Psoas muscle (tissue), 8 donors: ENCODE data around the gene G6PC3. TPM values are rescaled to one million over a fixed set of nuclear protein-coding genes. Genes with fewer than 3 reads are reported as not detected.

Source experiments
- ATAC-seq, 4 donors: fragments of 200-7000 bp; cut with Tn5 transposase; one replicate each; pipeline ENCODE4 v1.9.1; 2020; ENCODE audit warnings: moderate library complexity in 3 of 4, mild to moderate bottlenecking in 2 of 4
- DNase-seq, 2 donors: peaks; one replicate each; pipeline ENCODE4 v3.0.0-alpha.2; 2020
- H3K27ac ChIP-seq: fragments of 200-600 bp; one replicate; pipeline ENCODE4 v1.8.0; 2022
- H3K27me3 ChIP-seq, 3 donors: fragments of 200-600 bp in 1 of 3; one replicate each; pipeline versions ENCODE4 v1.6.1 to v1.8.0; 2013 to 2022; ENCODE audit warnings: low read length in 2 of 3, mild to moderate bottlenecking in 2 of 3, moderate library complexity in 1 of 3; ENCODE audit not compliant: insufficient read depth in 3 of 3
- H3K36me3 ChIP-seq, 2 donors: fragments of 200-600 bp in 1 of 2; one replicate each; pipeline versions ENCODE4 v1.6.1 to v1.8.0; 2013 to 2022; ENCODE audit warnings: low read depth in 1 of 2, mild to moderate bottlenecking in 1 of 2, moderate library complexity in 1 of 2; ENCODE audit not compliant: insufficient read depth in 1 of 2
- H3K4me1 ChIP-seq: fragments of 200-600 bp; one replicate; pipeline ENCODE4 v1.8.0; 2022
- H3K4me3 ChIP-seq: fragments of 200-600 bp; one replicate; pipeline ENCODE4 v1.8.0; 2022; ENCODE audit warnings: mild to moderate bottlenecking
- H3K9me3 ChIP-seq: fragments of 200-600 bp; one replicate; pipeline ENCODE4 v1.8.0; 2022
- WGBS, 3 donors: extraction: QIAGEN DNeasy Blood & Tissue Kit; methylation state at CpG; one replicate each; pipeline versions ENCODE4 v1.1.6 to v1.1.7; 2013; 5-methylcytosine and 5-hydroxymethylcytosine counted together
- intact Hi-C, 2 donors: fragments of 100-400 bp; cut with DNase I; formaldehyde crosslinking; loops; one replicate each; pipeline versions ENCODE4 v1.11.0 to v1.14.2; 2022
- polyA plus RNA-seq, 3 donors: library from polyadenylated mRNA; stranded (reverse); fragments of 200-250 nt; gene quantifications; one replicate each; pipeline ENCODE4 v1.2.3, GENCODE V29; 2013
- total RNA-seq, 4 donors: library from RNA; stranded (reverse); fragmentation: NEBNext Ultra II Directional in 2 of 4; extraction: Animal tissue kit (Norgen Biotek cat#: 25700) in 2 of 4; gene quantifications; one replicate each; pipeline versions ENCODE4 v1.2.1 to v1.2.4, GENCODE V29; 2021 to 2023
- TF ChIP-seq, protein P1 (sequence below): fragments of 200-600 bp; IDR thresholded peaks from one replicate; pipeline ENCODE4 v1.8.0; 2022; ENCODE audit warnings: antibody characterized with exemption
- donor health status: healthy with polysubstance abuse.
- donor health status: DM: no; HTN: no; CAD: no; lungs with moderate emphysema.
- donor health status: Bipolar disorder and iron deficiency.
- donor health status: healthy.
- donor health status: DM: yes; HTN: yes; CAD: no.
- donor health status: DM: no; HTN: no; CAD: no.
- donor health status: DM: no; HTN: no; CAD: no.
- donor health status: DM: yes; HTN: yes; CAD: no.

Gene G6PC3
- total and polyA plus RNA-seq, 7 donors: 27.7 to 72.9 (median 43.3) TPM

DNA sequence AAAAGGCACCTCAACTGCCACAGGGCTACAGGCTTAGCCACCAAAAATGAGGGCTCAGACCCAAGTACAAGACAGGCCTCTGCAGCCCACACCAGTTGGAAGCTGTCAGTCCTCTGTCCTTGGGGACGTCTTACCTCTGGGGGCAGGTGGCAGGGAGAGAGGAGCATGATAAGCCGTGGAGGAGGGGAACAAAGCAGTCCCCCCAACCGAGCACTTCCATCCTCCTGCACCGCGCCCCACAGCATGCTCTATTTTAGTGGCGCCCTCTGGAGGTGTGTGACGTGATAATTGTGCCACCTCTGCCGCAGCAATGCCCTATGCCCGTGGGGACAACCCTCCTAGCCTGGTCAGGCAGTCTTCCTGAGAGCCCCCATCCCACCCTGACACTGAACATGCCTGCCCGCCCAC, 13.6 kb downstream of the G6PC3 start:
- intact Hi-C loops: no loop called here
- DNase-seq (no peak), ATAC-seq (peak in 1 of 4 donors; percentile 23)
- Histone ChIP-seq H3K27me3 (no peaks in the 10 kb centered on the region), H3K27ac (no peak overlapping the region), H3K36me3 (peaks cover 5 to 98% of the 10 kb centered on the region in 2 donors), H3K9me3 (no peaks in the 10 kb centered on the region), H3K4me1 (peaks cover 6% of the 10 kb centered on the region), H3K4me3 (no peak overlapping the region)
- TF ChIP-seq, protein P1, sequence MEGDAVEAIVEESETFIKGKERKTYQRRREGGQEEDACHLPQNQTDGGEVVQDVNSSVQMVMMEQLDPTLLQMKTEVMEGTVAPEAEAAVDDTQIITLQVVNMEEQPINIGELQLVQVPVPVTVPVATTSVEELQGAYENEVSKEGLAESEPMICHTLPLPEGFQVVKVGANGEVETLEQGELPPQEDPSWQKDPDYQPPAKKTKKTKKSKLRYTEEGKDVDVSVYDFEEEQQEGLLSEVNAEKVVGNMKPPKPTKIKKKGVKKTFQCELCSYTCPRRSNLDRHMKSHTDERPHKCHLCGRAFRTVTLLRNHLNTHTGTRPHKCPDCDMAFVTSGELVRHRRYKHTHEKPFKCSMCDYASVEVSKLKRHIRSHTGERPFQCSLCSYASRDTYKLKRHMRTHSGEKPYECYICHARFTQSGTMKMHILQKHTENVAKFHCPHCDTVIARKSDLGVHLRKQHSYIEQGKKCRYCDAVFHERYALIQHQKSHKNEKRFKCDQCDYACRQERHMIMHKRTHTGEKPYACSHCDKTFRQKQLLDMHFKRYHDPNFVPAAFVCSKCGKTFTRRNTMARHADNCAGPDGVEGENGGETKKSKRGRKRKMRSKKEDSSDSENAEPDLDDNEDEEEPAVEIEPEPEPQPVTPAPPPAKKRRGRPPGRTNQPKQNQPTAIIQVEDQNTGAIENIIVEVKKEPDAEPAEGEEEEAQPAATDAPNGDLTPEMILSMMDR: no peak
- WGBS, 3 donors: 61 to 68% (median 65%) methylated on average over 10 of the region's 10 CpGs

DNA sequence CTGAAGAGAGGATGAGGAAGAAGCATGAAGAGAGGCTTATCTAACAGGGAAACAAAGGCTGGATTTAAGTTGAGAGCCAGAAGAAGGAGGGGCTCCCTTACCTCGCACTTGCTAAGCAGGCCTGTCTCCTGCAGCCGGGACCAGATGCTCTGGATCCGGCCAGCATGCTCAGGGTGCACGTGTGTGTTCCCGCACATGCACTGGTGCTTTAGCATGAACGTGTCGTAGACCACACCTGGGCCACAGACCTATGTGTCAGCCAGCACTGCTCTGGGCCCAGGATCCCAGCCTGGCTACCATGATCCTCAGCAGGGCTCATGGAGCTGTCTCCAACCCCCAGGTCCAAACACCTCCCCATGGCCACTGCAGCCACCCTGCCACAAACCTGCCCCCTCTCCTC, 14.4 kb downstream of the G6PC3 start:
- DNase-seq (no peak), ATAC-seq (no peak)
- Histone ChIP-seq H3K36me3 (peaks cover 5 to 98% of the 10 kb centered on the region in 2 donors), H3K27me3 (no peaks in the 10 kb centered on the region), H3K9me3 (no peaks in the 10 kb centered on the region), H3K4me1 (peaks cover 6% of the 10 kb centered on the region), H3K27ac (no peak overlapping the region), H3K4me3 (no peak overlapping the region)
- TF ChIP-seq, protein P1: no peak
- intact Hi-C loops: no loop called here
- WGBS, 3 donors: 82 to 93% (median 86%) methylated on average over 7 of the region's 7 CpGs

DNA sequence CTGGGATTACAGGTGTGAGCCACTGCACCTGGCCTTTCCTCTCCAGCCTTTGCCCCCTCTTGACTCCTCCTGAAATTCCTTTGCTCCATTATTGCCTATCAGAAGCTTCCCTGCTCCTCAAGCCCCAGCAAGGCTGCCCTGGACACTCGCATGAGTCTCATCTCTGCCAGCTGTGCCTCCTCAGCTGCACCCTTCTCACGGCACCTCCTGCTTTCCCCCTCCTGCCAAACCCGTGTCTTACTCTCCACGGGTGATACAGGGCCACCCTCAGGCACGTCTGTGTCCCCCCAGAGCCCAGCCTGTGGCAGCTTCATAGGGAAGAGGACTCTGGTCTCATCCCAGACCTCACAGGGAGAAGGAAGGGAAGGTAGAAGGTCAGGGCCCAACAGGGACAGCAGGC, 15.4 kb downstream of the G6PC3 start:
- Histone ChIP-seq H3K27ac (peak overlapping the region; percentile 63), H3K27me3 (no peaks in the 10 kb centered on the region), H3K9me3 (no peaks in the 10 kb centered on the region), H3K36me3 (peaks cover 5 to 98% of the 10 kb centered on the region in 2 donors), H3K4me1 (peaks cover 6% of the 10 kb centered on the region), H3K4me3 (no peak overlapping the region)
- TF ChIP-seq, protein P1: no peak
- ATAC-seq (no peak), DNase-seq (no peak)
- 62 to 74% (median 66%) methylated on average over 5 of the region's 5 CpGs for WGBS, 3 donors
- intact Hi-C loops: no loop called here

DNA sequence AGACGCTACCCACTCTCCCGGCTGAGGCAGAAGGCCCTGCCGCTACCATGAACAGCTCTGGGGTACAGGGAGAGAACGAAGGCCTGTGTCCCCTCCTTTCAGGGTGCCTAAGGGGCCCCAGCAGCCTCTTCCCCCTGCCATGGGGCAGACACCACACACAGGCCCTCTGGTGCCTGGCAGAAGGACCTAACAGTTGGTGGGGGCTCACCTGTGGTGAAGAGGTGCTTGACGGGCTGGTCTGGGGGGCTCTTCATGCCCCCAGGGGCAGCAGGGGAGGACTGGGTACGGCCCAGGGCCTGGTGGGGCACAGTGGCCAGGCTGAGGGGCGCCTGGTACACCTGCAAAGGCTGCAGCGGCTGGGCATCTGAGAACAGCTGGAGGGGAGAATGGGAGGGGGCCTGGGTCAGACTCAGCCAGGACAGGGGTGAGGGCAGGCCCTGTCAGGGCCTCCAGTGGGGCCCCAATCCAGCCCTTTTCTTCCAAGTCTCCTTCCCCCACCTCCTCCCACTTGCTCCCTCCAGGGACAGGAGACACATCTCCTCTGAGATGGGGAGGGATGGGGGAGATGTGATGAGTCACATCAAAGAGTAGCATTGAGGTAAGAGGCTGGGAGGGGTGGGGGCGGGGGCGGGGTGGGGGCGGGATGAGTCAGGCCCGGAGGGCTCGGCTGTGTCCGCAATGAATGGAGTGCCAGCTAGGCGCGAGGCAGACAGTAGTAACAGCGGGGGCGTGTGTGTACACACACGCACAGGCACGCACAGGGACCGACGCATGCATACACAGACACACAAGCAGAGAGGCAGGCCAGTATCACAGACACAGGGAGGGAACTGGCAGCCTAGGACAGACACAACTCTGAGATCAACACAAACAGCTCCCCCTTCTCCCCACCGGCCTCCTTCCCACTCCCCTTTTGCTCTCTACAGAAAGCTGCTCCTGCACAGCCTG, 16.1 kb downstream of the G6PC3 start:
- no peaks in the 10 kb centered on the region for H3K27me3 ChIP-seq
- H3K4me3 ChIP-seq: no peak overlapping the region
- peak overlapping the region; percentile 63 for H3K27ac ChIP-seq
- H3K9me3 ChIP-seq: no peaks in the 10 kb centered on the region
- TF ChIP-seq, protein P1: no peak
- H3K36me3 ChIP-seq: peaks cover 5 to 98% of the 10 kb centered on the region in 2 donors
- ATAC-seq: peak; percentile 70 to 82 (median 77)
- WGBS, 3 donors: 54 to 61% (median 55%) methylated on average over 21 to 23 of the region's 23 CpGs
- H3K4me1 ChIP-seq: peaks cover 6% of the 10 kb centered on the region
- intact Hi-C loops: no loop called here
- DNase-seq: peak; percentile 61 to 80
